Activated CD8-positive, alpha-beta memory T cell treated with anti-CD3 and anti-CD28 coated beads, Interleukin-2, amount 50 U/mL, for 48 hours (primary cell): Measurements from ENCODE around the gene CLCN7.
A peak's percentile ranks its signal among the peaks of the same experiment; 100 is the strongest.

ENCODE experiments used
- DNase-seq: peaks from one replicate; pipeline ENCODE4 v3.0.0-alpha.2; 2020

The CLCN7 gene

GRCh38 chr16:1502092-1503004 is 27.5 kb upstream of the CLCN7 start:
- no peak for DNase-seq

GRCh38 chr16:1501630-1502029 is 26.8 kb upstream of the CLCN7 start:
- no peak for DNase-seq

- DNase-seq = no peak
Observed at GRCh38 chr16:1500465-1501150, 25.8 kb upstream of the CLCN7 start.

GRCh38 chr16:1499756-1500464 is 25.1 kb upstream of the CLCN7 start:
- DNase-seq = no peak

DNA sequence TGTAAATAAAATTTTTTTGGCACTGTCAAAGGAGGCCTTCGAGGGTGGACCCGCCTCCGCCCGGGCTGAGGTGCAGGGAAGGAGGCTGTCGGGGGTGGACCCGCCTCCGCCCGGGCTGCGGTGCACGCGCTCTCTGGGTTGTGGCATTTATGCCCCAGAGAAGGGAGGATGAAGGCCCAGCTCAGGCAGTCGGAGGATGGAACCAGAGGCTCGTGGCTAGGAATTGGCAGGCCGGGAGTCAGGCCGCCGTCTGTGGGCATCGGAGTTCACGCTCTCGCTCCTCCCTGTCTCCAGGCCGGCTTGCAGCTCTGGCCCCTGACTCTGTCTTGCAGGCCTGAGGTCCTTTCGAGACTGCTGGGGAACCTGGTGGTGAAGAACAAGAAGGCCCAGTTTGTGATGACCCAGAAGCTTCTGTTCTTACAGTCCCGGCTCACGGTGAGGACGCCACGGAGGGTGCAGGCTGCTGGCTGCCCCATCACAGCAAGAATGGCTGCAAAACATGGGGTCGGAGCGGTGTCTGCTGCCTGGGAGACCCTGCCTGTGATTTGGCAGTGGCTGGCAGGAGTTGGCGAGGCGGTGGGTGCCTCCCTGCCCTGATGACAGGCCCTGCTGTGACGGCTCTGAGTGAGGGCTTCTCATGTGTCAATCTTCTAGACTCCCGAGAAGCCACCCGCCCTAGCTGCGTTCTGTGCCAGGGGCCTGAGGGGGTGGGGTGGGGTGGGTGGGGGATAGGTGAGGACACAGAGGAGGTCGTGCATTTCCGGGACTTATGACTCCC is 24.3 kb upstream of the CLCN7 start:
- DNase-seq = no peak

GRCh38 chr16:1497014-1497598 is 22.3 kb upstream of the CLCN7 start:
- DNase-seq = no peak

DNA sequence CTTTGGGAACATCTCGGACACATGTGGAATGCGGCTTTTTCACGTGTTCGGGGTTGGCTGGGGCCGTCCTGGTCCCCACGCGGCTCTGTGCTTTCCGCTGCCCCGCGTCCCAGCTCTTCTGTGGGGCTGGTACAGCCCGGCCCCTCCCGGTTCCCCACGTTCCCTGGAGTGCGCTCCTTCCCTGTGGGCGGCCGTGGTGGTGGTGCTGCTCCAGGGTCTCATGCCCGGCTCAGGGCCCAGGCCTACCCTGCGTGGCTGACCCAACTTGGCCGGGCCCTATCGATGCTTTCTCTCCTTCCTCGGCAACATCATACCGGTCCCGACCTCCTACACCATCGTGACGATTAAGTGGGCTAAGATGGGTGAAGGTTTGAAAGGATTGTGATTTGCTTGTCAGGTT is 21.6 kb upstream of the CLCN7 start:
- no peak for DNase-seq

DNA sequence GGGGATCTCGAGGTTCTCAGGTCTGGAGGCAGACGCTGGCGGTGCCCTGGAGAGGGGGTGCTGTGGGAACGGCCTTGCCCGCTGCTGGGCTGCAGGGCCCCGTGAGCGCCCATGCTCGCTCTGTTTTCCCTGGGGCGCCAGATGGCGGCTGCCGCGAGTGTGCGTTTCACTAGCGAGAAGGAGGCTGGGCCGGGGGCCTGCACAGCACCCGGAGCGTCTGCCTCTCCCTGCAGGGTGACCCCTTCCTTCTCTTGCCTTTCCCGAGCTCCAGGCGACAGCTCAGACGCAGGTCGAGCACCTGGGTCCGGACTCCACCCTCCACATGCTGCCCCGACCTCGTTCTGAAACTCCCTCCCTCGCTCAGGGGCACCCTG is 21.0 kb upstream of the CLCN7 start:
- DNase-seq = no peak

- no peak for DNase-seq
Observed at GRCh38 chr16:1495211-1495888, 20.5 kb upstream of the CLCN7 start.

GRCh38 chr16:1494711-1495110 is 19.9 kb upstream of the CLCN7 start:
- no peak for DNase-seq

DNA sequence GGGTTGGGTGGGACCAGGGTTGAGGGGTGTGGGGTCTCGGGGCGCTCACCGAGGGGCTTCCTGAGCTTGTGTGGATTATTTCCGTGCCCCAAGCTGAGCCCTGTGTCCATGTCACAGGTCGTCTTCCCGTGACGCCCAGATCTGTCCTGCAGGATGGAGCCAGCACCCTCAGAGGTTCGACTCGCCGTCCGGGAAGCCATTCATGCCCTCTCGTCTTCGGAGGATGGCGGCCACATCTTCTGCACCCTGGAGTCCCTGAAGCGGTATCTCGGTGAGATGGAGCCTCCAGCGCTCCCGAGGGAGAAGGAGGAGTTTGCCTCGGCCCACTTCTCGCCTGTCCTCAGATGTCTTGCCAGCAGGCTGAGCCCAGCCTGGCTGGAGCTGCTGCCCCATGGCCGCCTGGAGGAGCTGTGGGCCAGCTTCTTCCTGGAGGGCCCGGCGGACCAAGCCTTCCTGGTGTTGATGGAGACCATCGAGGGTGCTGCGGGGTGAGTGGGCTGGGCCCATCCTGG is 19.4 kb upstream of the CLCN7 start:
- no peak for DNase-seq

GRCh38 chr16:1493746-1494094 is 18.9 kb upstream of the CLCN7 start:
- no peak for DNase-seq

GRCh38 chr16:1492923-1493745 is 18.3 kb upstream of the CLCN7 start, which contains the start of gene TELO2:
TELO2 (plus strand) TSS chr16:1493360; CDS start chr16:1494282, 922 bp downstream.
- peak; percentile 95 for DNase-seq

GRCh38 chr16:1492082-1492922 is 17.5 kb upstream of the CLCN7 start:
- DNase-seq = no peak

DNA sequence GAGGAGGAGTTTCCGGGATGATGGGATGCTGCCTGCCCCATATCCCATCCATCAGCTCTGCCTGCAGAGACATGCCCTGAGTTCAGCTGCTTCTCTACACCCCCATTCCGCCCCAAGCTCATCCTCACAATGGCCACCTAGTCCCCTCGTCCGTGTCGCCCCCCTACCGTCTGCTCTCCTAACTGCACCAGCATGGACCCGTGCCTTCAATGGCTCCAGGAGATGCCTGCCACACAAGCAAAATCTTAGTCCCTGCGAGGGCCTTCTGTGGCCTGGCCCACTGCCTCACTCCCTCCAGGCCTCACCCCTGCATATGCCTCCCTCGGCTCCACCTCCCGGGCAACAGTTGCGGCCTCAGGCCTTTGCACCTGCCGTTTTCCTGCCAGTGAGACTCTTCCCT is 16.5 kb upstream of the CLCN7 start:
- DNase-seq = no peak

- DNase-seq = no peak
Observed at GRCh38 chr16:1489077-1489476, 14.2 kb upstream of the CLCN7 start.

DNA sequence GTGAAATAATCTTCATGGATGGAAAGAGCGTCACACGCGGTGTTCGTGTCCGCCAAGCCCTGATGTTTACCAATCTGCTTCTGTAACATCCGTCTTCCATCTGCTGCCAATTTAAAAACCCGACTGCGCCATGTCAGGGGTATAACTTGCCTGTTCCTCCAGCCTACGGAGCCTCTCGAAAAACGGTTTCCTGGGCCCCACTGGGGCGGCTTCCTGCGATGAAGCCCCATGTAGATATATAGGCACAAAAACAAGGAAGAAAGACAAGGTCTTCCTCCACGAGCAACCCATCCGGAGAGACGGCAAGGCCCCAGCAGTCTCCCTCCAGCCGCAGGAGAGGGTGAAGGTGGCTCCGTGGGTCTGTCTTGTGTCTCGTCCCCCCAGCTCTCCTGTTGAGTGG is 13.8 kb upstream of the CLCN7 start, which contains the start of gene PTX4:
Gene PTX4, minus strand, starts transcription at position 326 of the 400 bp plus-strand sequence. Its CDS starts 35 bp downstream, at position 291.
- no peak for DNase-seq

DNA sequence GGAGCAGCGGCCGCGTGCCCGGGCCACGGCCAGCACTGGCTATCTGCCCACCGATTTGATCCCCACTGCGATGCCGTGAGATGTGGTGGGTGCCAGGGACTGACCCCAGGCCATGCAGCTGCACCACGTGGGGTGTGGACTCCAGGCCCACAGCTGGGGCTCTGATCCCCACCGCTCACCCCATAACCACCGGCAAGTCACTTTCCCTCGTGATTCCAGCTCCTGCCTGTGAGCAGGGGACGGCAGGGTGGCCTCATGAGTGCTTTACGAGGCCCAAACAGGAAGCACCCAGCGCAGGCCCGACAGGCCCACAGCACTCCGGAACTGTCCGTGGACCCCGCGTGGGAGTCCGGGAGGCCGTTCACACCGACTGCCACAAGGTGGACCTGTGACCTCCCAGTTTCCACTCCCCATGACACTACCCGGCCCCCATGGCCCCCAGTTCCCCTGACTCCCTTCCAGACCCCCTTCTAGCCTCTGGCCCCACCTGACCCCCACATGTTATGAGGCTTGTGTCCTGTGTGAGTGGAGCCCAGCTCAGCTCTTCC is 13.3 kb upstream of the CLCN7 start:
- no peak for DNase-seq

- no peak for DNase-seq
Observed at GRCh38 chr16:1487395-1488053, 12.7 kb upstream of the CLCN7 start.
